ENCODE results near the gene ENPP1. TPM values are rescaled to one million over a fixed set of nuclear protein-coding genes. Genes with fewer than 3 reads are reported as not detected.

Gene ENPP1
- total RNA-seq, 2 donors from 2014 or later = 5.9 to 12.6 TPM

GRCh38 chr6:131784561-131784960, 23.3 kb upstream of the ENPP1 start:
- Histone ChIP-seq H3K27ac (no peak overlapping the region), H3K9me3 (no peaks in the 10 kb centered on the region), H3K36me3 (no peaks in the 10 kb centered on the region), H3K4me1 (no peaks in the 10 kb centered on the region), H3K27me3 (no peaks in the 10 kb centered on the region), H3K4me3 (no peak overlapping the region), H3K9ac (ENCODE audit: low read depth in 2 of 2, low read length in 2 of 2) (no peak overlapping the region)
- intact Hi-C loops (cut with DNase I) = no loop called here
- TF ChIP-seq CTCF (IDR thresholded peaks at IDR 0.05) = no peak
- no peak for DNase-seq

GRCh38 chr6:131787079-131787478, 20.7 kb upstream of the ENPP1 start:
- TF ChIP-seq CTCF (IDR thresholded peaks at IDR 0.05) = no peak
- intact Hi-C loops (cut with DNase I) = no loop called here
- Histone ChIP-seq H3K9ac (ENCODE audit: low read depth in 2 of 2, low read length in 2 of 2) (no peak overlapping the region), H3K36me3 (no peaks in the 10 kb centered on the region), H3K4me3 (no peak overlapping the region), H3K27me3 (no peaks in the 10 kb centered on the region), H3K27ac (no peak overlapping the region), H3K4me1 (no peaks in the 10 kb centered on the region), H3K9me3 (no peaks in the 10 kb centered on the region)
- no peak for DNase-seq

DNA sequence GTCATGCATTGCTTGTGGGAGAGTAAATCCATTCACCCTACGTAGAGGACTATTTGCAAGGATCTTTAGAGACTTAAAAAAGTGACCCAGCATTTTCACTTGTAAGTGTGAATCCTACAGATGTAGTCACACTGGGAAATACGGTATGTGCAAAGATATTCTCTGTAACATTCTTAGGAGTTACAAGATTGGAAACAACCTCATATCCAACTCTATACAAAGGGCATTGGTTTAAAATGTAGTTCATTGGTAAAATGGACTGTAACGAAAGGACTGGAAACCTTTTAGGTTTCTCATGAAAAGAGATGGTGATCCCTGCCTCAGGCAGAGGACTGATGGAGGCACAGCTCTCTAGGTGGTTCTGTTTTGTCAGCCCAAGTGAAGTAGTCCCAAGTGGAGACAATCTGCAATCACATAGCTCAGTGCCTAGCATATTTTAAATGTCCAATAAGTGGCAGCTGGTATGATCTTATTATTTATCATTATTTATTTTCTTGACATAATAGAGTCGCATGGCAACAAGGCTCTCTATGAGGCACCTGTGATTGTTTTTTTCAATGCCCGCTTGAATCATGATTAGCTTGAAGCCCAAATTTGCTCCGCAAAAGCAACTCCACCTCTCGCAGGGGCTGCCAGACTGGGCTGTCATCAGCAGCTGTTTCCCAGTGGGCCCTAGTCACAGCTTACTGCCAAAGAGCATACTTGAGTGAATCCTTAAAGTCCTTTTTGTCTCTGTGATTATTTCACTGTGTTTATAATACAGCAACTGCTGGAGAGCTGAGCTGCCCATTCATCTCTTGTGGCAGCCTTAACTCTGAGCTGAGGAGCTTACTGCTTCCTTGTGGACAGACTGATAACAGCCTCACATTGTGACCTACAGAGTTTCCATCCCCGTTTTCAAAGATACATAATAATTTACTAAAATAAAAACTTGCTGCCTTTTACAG, 19.8 kb upstream of the ENPP1 start:
- no peaks in the 10 kb centered on the region for H3K4me1 ChIP-seq
- no peaks in the 10 kb centered on the region for H3K27me3 ChIP-seq
- no peak overlapping the region for H3K4me3 ChIP-seq
- H3K9me3 ChIP-seq = no peaks in the 10 kb centered on the region
- H3K9ac ChIP-seq (ENCODE audit: low read depth in 2 of 2, low read length in 2 of 2) = no peak overlapping the region
- no peaks in the 10 kb centered on the region for H3K36me3 ChIP-seq
- no peak for TF ChIP-seq CTCF (IDR thresholded peaks at IDR 0.05)
- intact Hi-C loops (cut with DNase I) = no loop called here
- H3K27ac ChIP-seq = no peak overlapping the region
- DNase-seq = peak; percentile 27

- Histone ChIP-seq H3K27ac (no peak overlapping the region), H3K4me1 (no peaks in the 10 kb centered on the region), H3K36me3 (no peaks in the 10 kb centered on the region), H3K4me3 (no peak overlapping the region), H3K9me3 (no peaks in the 10 kb centered on the region), H3K9ac (ENCODE audit: low read depth in 2 of 2, low read length in 2 of 2) (no peak overlapping the region), H3K27me3 (no peaks in the 10 kb centered on the region)
- TF ChIP-seq CTCF (IDR thresholded peaks at IDR 0.05) = no peak
- intact Hi-C loops (cut with DNase I) = no loop called here
- DNase-seq = no peak
Observed at GRCh38 chr6:131789219-131789618, 18.6 kb upstream of the ENPP1 start.

DNA sequence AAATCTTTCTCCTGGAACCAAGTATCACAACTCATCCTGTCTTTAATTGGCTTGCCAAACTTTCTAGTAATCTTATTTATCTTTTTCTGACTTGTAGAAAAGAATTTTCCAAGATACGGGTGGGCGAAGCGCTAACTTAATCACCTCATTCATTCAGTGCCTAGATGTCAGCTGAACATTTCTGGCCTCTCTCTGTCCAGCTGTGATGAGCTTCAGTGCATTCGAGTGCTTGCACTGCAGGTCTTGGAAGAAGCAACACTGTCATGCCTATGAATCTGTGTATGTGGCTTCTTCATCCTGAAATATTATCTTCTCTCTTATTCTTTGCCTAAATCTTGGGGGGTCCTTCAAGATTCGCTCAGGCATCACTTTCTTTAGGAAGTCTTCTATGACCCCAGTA, 16.3 kb upstream of the ENPP1 start:
- intact Hi-C loops (cut with DNase I) = no loop called here

More for the DNA sequence above, 16.3 kb upstream of the ENPP1 start:
- Histone ChIP-seq H3K9ac (ENCODE audit: low read depth in 2 of 2, low read length in 2 of 2) (no peak overlapping the region), H3K9me3 (no peaks in the 10 kb centered on the region), H3K4me1 (no peaks in the 10 kb centered on the region), H3K27me3 (no peaks in the 10 kb centered on the region), H3K36me3 (no peaks in the 10 kb centered on the region), H3K27ac (no peak overlapping the region), H3K4me3 (no peak overlapping the region)
- DNase-seq = no peak
- TF ChIP-seq CTCF (IDR thresholded peaks at IDR 0.05) = no peak

Data from colonic mucosa (tissue), 4 donors.